Gastrocnemius medialis (tissue), 4 donors: ENCODE data around the gene HOXA5.

Experiments
- POLR2A ChIP-seq, 2 donors: fragments of 450-650 bp; IDR thresholded peaks; one replicate each; pipeline ENCODE4 v1.6.1; 2017; ENCODE audit warnings: antibody characterized with exemption in 2 of 2, mild to moderate bottlenecking in 2 of 2, moderate library complexity in 2 of 2
- TF ChIP-seq, protein P1 (sequence below), 5 experiments: fragments of 450-650 bp in 3 of 5; fragments of 200-600 bp in 2 of 5; sonication (generic) in 2 of 5; IDR thresholded peaks in 4 of 5; conservative IDR thresholded peaks in 1 of 5; 1 replicate in 4 of 5; 2 replicates in 1 of 5; pipeline ENCODE4 v1.5.1; 2016 to 2019; ENCODE audit warnings: antibody characterized with exemption in 5 of 5, mild to moderate bottlenecking in 3 of 5, moderate library complexity in 3 of 5

DNA sequence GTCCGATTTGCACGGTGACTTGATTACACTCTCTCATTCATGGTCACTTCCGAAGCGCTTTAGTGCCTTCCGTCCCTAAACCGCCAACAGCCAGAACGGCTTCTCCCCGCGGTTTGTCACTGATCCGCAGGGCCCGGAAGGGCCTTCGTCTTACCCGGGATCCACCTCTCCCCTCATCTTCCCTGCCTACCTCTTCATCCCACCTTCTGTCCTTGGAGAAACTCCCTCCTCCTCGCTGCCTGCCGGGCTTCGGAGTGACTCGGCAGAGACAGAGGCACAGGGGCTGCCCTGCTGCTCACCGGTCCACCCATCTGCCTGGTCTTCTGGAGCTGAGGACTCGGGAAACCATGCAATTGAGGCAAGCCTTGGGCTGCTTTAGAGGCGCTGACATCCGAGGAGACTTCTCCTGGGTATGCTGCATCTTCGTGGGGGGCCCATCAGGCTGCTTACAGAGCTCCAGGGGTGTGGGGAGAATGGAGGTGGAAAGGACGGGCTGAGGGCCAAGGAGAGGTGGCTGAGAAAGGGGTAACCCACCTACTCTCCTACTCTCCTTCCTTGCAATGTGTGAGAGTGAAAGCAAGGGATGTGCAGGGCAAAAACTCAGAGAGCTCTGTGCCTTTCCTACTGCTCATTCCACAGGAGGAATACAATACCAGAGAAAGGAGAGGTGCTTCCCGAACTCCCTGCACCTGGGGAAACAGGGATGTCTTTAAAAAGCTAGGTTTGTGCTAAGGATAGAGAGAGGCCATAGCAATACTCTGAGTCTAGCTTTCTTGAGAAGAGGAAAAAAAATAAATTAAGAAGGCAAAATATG, 42.6 kb upstream of the HOXA5 start:
- TF ChIP-seq POLR2A (IDR thresholded peaks at IDR 0.05), result no peak
- TF ChIP-seq, protein P1, sequence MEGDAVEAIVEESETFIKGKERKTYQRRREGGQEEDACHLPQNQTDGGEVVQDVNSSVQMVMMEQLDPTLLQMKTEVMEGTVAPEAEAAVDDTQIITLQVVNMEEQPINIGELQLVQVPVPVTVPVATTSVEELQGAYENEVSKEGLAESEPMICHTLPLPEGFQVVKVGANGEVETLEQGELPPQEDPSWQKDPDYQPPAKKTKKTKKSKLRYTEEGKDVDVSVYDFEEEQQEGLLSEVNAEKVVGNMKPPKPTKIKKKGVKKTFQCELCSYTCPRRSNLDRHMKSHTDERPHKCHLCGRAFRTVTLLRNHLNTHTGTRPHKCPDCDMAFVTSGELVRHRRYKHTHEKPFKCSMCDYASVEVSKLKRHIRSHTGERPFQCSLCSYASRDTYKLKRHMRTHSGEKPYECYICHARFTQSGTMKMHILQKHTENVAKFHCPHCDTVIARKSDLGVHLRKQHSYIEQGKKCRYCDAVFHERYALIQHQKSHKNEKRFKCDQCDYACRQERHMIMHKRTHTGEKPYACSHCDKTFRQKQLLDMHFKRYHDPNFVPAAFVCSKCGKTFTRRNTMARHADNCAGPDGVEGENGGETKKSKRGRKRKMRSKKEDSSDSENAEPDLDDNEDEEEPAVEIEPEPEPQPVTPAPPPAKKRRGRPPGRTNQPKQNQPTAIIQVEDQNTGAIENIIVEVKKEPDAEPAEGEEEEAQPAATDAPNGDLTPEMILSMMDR (IDR thresholded peaks at IDR 0.05 in 4 of 5, conservative IDR thresholded peaks at IDR 0.05 in 1 of 5), result no peak
